GM21529 (cell line): ENCODE data around the gene COL4A6.

Source experiments
- ATAC-seq: cut with Tn5 transposase; IDR thresholded peaks from one replicate; pipeline ENCODE4 v1.9.1; 2021; ENCODE audit not compliant: unreplicated experiment

Gene COL4A6

GRCh38 chrX:108219949-108220601 lies 218.1 kb downstream of the COL4A6 start:
- ATAC-seq: no peak

- no peak for ATAC-seq
Measured at GRCh38 chrX:108217876-108218275, 220.3 kb downstream of the COL4A6 start.

DNA sequence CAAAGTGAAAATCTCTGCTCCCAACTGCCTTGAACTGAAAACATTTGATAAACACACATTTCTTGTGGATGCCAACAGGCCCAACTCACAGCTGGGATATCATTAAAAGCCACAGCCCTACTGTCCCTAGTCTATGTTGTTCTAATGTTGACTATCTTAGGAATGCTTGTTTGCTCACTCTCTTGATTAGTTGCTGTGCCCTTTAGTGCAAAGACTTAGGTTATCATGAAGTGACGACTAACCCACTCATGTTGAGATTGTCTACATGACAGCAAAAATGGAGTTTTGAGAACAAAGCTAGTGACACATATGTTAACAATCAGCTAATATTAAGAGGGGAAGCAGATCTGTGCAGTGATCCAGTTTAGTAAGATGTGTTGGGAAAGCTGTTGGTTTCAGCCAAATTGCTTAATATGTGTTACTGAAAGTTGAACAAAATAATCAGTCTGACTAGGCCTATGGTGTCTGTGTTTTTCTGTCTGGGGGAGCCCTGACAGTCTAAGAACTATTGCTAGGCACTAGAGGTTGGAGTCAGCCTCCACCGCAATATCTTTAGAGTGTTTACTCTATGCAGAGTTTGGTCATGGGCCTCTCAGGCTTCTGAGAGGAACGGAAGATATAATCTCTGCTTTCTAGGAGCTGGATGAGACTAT lies 221.2 kb downstream of the COL4A6 start:
- no peak for ATAC-seq

- no peak for ATAC-seq
Measured at GRCh38 chrX:108216405-108216804, 221.8 kb downstream of the COL4A6 start.

GRCh38 chrX:108211301-108211700 lies 226.9 kb downstream of the COL4A6 start:
- no peak for ATAC-seq

- ATAC-seq: no peak
Measured at GRCh38 chrX:108209006-108209554, 229.1 kb downstream of the COL4A6 start.

- ATAC-seq: no peak
Measured at GRCh38 chrX:108203540-108203939, 234.7 kb downstream of the COL4A6 start.

- peak; percentile 65 for ATAC-seq
Measured at GRCh38 chrX:108199691-108200090, 238.5 kb downstream of the COL4A6 start.

DNA sequence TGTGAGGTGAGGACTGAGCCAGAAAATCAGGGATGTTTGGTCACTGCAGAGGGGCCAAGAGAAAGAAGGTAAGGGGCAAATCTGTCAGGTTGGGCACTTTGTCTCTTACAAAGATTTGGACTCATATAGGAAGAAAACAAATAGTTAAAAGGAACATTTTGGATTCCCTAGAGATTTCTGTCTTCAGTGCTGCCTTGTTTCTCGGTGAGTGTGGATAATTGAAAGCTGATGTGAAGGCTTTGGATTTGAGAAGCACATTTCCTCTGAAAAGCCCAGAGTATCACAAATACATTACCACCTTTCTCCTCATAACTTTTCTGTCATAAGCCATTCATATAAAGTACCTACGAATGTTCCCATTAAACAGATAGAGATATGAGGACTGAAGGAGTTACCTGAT lies 239.2 kb downstream of the COL4A6 start:
- no peak for ATAC-seq

GRCh38 chrX:108198420-108198819 lies 239.8 kb downstream of the COL4A6 start:
- no peak for ATAC-seq

DNA sequence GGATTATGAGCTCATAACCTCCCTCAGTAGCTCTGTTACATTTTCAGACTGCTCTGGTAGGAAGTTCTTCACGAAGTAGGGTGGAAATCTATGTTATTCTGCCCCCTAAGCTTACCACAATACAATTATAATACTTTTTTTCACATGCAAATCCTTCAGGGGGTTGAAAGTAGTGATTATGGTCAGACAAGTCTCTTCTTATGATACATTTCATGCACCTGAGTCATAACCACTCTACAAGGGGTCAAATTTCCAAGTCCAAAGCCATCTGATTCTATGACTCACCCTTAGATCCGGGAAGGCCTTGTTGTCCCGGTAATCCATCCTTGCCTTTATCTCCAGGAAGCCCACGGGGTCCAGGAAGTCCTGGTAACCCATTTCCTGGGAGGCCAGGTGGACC lies 251.4 kb downstream of the COL4A6 start:
- ATAC-seq: no peak

DNA sequence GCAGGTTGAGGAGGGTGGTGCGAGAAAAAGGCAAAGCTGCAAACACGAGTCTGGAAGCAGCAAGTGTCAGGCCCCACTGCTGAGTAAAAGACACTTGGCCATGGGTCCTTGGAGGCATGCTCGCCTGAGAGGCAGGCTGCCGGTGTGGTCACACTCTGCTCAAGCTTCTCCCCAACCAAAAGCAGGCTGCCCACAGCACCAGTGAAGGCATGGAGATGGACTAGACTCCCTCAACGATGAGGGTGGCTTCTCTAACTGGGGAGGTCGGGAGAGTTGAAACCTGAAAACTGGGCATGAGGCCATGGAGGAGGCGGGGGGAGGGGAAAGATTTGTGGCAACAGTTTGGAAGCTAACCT lies 260.1 kb downstream of the COL4A6 start:
- no peak for ATAC-seq

DNA sequence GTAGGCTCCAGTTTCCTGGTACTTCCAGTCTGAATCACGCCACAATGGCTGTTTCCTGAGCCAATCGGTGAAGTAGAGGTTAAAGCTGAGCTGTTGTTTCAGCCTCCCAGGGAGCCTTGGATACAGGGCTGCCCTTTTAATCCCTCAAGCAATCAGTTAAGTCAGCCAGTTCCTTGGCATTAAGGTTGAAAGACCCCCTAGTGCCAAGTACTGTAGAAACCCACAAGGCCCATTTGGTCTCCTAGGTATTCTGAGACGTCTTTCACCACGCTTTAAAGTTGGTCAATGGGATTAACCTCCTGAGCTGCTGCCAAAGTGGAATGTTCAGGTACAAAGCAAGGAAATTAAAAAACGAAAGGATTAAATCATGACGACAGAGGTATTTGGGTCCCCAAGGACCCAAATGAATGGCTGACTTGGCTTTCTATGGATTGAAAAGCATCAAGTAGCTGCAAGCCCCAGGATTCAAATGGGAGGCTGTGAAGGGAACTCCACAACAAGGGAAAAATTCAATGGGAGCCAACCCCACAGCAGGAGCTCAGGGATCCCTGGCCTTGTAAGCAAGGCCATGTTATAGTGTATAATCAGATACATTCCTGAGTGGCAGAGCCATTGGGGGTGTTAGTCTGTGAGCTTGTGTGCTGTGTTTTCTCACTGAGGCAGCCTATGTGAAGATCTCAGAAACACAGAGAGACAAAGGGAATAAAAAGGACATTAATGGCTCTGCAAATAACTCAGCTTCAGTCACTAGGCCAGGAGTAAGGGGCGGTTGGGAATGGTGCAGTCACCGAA lies 260.7 kb downstream of the COL4A6 start:
- no peak for ATAC-seq

GRCh38 chrX:108173874-108174273 lies 264.3 kb downstream of the COL4A6 start:
- ATAC-seq: no peak

DNA sequence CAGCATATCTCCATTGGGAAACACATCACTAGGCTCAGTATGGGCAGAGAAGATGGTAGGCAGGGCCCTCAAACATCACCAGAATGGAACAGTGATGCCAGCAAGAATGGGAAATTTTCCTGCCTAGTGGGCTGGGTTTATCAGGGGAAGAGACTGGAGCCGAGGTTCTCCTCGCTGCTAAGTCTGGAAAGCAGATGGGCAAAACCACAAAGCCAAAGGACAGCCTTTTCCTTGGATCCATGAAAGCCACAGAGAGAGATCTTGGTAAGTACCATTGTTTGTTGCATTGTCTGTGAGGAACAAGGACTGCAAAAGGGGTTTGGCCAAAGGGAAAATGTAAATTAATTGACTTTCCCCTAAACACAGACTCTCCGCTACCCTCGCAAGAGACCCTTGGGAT lies 266.6 kb downstream of the COL4A6 start:
- no peak for ATAC-seq

DNA sequence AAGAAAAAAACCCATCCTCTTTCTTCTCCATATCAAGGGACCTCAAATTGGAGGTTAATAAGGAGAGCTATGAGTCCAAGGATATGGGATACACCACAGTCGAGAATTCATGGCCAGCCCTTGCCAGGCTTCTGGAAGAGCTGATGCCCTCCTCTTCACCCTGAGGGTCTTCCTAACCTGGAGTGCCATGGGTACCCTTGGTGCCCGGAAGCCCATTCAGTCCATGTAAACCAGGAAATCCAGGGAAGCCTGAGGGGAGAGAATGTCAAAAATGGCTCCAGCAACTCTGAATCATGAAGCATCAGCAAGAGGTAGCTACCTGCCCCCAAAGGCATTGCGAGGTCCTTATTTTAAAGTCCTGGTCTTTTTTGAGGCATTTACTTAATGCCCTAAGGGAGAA lies 268.5 kb downstream of the COL4A6 start:
- no peak for ATAC-seq

DNA sequence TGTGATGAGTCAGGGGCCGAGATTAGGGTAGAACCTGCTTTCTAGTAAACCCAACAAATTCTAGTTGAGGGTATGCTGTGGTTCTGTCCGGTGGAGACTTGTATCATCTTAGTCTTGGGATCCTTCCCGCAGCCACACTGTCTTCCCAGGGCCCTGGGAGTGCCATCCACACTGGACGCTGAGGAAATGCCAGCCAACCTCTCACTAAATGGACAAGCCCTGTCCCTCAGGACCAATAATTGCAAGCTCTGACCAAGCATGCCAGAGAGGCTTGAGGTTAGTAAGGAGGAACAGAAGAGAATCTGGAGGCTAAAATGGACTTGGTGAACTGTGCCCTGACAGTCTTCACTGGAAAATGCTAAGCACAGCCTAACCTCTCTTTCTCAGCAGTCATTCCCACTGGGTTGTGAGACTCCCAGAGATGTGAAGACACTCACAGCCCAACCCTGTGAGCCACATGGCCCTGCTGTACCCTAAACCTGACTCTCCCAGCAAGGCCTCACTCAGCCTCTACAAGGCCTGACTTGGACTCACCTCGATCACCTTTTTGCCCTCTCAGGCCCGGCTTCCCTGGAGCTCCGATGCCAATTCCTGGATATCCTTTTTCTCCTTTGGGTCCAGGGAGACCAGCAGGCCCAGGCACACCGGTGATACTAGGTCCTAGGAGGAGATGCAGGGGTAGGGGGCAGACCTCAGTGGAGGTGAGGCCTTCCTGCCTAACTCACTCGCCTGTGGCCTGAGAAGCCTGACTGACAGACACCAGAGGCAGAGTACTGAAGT lies 269.1 kb downstream of the COL4A6 start:
- ATAC-seq: no peak

DNA sequence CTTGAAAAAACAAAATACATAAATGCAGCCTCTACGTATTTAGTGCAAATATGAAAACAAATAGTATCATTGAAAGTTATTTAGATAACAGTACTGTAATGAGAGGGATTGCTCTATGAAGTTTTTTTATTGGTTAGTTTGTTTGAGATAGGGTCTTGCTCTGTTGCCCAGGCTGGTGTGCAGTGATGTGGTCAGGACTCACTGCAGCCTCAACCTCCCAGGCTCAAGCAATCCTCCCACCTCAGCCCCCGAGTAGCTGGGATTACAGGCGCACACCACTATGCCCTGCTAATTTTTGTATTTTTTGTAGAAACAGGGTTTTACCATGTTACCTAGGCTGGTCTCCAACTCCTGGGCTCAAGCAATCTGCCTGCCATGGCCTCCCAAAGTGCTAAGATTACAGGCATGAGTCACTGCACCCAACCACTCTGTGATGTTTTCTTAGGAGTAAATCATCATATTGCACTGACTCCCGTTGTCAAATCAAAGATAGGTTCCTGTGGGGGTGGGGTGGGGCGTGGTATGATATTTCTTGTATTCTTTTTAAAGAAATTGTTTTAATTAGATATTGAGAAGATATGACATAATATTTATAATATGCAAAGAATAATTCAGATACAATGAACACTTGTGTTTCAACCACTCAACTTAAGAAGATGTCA lies 270.9 kb downstream of the COL4A6 start:
- ATAC-seq: no peak

DNA sequence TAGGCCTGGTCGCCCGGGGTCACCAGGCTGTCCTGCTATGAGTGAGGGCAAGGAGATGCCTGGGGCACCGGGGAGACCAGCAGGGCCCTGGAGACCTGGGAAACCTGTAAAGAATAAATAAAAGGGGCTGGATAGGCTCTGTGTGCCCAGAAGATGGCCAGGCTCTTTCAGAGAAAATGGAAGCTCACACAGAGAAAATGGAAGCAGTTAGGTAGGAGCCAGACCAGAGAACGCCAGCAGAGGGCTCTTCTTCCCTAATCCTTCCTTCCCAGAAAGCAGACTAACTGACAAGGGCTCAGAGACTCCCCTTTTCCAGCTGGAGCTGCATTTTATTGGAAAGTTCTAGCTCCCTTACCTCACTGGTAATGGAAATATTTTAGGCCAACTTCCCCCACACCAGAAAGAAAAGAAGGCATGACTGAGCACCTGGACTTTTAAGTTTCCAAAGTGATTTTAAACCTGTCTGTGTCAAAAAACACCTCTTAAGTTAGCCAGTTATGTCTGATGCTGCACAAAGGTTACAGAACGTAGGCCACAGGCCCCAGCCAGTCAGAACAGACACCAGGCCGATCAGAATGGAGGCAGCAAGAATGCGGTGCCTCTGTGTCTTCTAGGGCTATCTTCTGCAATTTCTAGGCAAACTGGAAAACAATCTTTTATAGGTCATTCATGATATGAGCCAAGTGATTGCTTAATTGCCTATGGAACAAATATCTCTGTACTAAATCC lies 272.7 kb downstream of the COL4A6 start:
- no peak for ATAC-seq
